Measurements from ENCODE around the gene ITGAX. TPM values are rescaled to one million over a fixed set of nuclear protein-coding genes. Genes with fewer than 3 reads are reported as not detected.

Gene ITGAX
- total and polyA plus RNA-seq, 2 experiments from 2014 or later: 0.50 to 0.60 TPM

DNA sequence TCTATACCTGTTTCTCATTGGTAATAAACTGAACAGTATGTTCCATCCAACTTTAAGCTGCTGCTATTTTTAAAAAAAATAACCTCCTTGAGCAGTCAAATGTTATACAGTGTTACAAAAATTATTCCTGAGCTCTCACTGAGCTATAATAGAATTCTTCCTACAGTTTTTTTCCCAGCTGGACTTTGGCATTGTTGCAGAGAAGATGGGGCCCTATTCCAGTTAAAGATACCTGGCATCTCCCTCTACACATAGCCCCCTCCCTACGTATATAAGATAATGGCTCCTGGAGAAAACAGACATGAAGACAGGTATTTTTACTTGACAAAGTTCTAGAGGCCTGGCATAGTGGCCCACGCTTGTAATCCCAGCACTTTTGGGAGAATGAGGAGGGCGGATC is 74.8 kb downstream of the ITGAX start:
- Histone ChIP-seq H3K4me2 (peak overlapping the region; percentile 49), H3K4me1 (ENCODE audit: insufficient read depth) (peaks cover 15% of the 10 kb centered on the region), H2AFZ (no peak overlapping the region), H3K9me2 (replicated peaks; ENCODE audit: insufficient read depth) (no peaks in the 10 kb centered on the region), H3K4me3 (no peak overlapping the region), H3K79me2 (no peaks in the 10 kb centered on the region), H3K27me3 (no peaks in the 10 kb centered on the region), H3K36me3 (replicated peaks; ENCODE audit: insufficient read depth, low read depth) (no peaks in the 10 kb centered on the region), H4K20me1 (ENCODE audit: insufficient read depth, poor library complexity, severe bottlenecking) (no peaks in the 10 kb centered on the region), H3K27ac (peak overlapping the region; percentile 60), H3K9me3 (ENCODE audit: low read depth) (no peaks in the 10 kb centered on the region)
- TF ChIP-seq EZH2phosphoT487 (IDR thresholded peaks at IDR 0.05; ENCODE audit: low read depth, severe bottlenecking, unreplicated experiment) (no peak), EZH2 (IDR thresholded peaks at IDR 0.05; ENCODE audit: borderline replicate concordance) (no peak), CTCF (IDR thresholded peaks at IDR 0.05; ENCODE audit: poor library complexity) (no peak)
- no peak for DNase-seq (ENCODE audit: low spot score)
- 74% methylated on average over 3 of the region's 3 CpGs for WGBS (ENCODE audit: low lambda C conversion rate, missing lambda C conversion rate)

DNA sequence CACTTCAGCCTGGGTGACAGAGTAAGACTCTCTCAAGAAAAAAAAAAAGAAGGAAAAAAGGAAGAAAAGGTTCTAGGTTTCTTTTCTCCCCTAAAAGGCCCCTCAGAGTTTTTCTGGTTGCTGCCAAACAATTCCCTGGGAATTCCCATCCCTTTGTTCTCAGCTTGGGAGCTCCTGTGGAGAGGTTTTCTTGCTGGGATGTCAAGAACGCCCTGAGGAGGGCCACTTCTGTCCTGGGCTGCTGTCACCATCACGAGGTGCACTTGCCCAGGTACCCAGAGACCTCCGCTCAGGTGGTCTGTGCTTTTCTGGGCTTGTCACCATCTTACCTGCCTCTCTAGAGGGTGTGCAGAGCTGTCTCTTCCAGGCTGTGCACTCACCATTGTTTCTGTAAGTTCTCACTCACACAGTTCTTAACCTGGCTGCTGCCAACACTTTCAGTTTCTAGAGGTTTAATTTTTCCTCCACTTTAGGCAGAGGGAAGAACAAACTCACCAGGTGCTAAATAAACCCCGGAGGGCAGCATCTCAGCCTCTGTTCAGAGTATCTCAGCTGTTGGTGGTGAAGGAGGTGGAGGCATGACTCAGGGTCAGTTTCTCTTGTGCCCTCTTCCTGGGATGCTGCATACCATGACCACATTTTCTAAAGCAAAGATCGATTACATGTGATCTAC is 75.5 kb downstream of the ITGAX start:
- peak overlapping the region; percentile 60 for H3K27ac ChIP-seq
- no peaks in the 10 kb centered on the region for H4K20me1 ChIP-seq (ENCODE audit: insufficient read depth, poor library complexity, severe bottlenecking)
- H3K27me3 ChIP-seq: no peaks in the 10 kb centered on the region
- WGBS (ENCODE audit: low lambda C conversion rate, missing lambda C conversion rate): 65% methylated on average over 5 of the region's 5 CpGs
- H3K36me3 ChIP-seq (replicated peaks; ENCODE audit: insufficient read depth, low read depth): no peaks in the 10 kb centered on the region
- H3K79me2 ChIP-seq: no peaks in the 10 kb centered on the region
- no peak overlapping the region for H3K4me2 ChIP-seq
- no peak overlapping the region for H3K4me3 ChIP-seq
- H3K4me1 ChIP-seq (ENCODE audit: insufficient read depth): peaks cover 15% of the 10 kb centered on the region
- no peaks in the 10 kb centered on the region for H3K9me2 ChIP-seq (replicated peaks; ENCODE audit: insufficient read depth)
- H3K9me3 ChIP-seq (ENCODE audit: low read depth): no peaks in the 10 kb centered on the region
- no peak for TF ChIP-seq CTCF (IDR thresholded peaks at IDR 0.05; ENCODE audit: poor library complexity)
- no peak for TF ChIP-seq EZH2phosphoT487 (IDR thresholded peaks at IDR 0.05; ENCODE audit: low read depth, severe bottlenecking, unreplicated experiment)
- TF ChIP-seq EZH2 (IDR thresholded peaks at IDR 0.05; ENCODE audit: borderline replicate concordance): no peak
- no peak overlapping the region for H2AFZ ChIP-seq
- no peak for DNase-seq (ENCODE audit: low spot score)

Other genes starting within 250 kb of the ITGAX start
- gene BCKDK, start 246.8 kb upstream of the ITGAX start, total RNA-seq: 27.3 and 30.9 TPM in 2 replicates
- gene BCKDK, start 246.8 kb upstream of the ITGAX start, polyA plus RNA-seq: 62.1 and 75.2 TPM in 2 replicates
- 44.2 and 53.4 TPM in 2 replicates for gene KAT8, start 237.5 kb upstream of the ITGAX start, total RNA-seq
- 33.9 and 34.8 TPM in 2 replicates for gene KAT8, start 237.5 kb upstream of the ITGAX start, polyA plus RNA-seq
- 155 and 192 TPM in 2 replicates for gene PRSS8, start 219.4 kb upstream of the ITGAX start, total RNA-seq
- 297 and 320 TPM in 2 replicates for gene PRSS8, start 219.4 kb upstream of the ITGAX start, polyA plus RNA-seq
- 0.63 and 2.9 TPM in 2 replicates for gene PRSS36, start 205.1 kb upstream of the ITGAX start, total RNA-seq
- 1.4 and 2.1 TPM in 2 replicates for gene PRSS36, start 205.1 kb upstream of the ITGAX start, polyA plus RNA-seq
- 39.7 and 47.4 TPM in 2 replicates for gene FUS, start 175.0 kb upstream of the ITGAX start, total RNA-seq
- 327 and 345 TPM in 2 replicates for gene FUS, start 175.0 kb upstream of the ITGAX start, polyA plus RNA-seq
- 9.4 and 15.1 TPM in 2 replicates for gene PYCARD, start 152.4 kb upstream of the ITGAX start, total RNA-seq
- gene PYCARD, start 152.4 kb upstream of the ITGAX start, polyA plus RNA-seq: 13.8 and 16.1 TPM in 2 replicates
- gene TRIM72, start 141.1 kb upstream of the ITGAX start, total RNA-seq: 0.04 TPM in 1 of 2 replicates, not detected in the other
- gene TRIM72, start 141.1 kb upstream of the ITGAX start, polyA plus RNA-seq: not detected in 2 replicates
- gene PYDC1, start 138.0 kb upstream of the ITGAX start, total RNA-seq: not detected in 2 replicates
- not detected in 2 replicates for gene PYDC1, start 138.0 kb upstream of the ITGAX start, polyA plus RNA-seq
- gene ITGAM, start 95.2 kb upstream of the ITGAX start, total RNA-seq: 0.32 and 2.5 TPM in 2 replicates
- gene ITGAM, start 95.2 kb upstream of the ITGAX start, polyA plus RNA-seq: not detected in 2 replicates
- not detected in 2 replicates for gene ITGAD, start 38.2 kb downstream of the ITGAX start, total RNA-seq
- gene ITGAD, start 38.2 kb downstream of the ITGAX start, polyA plus RNA-seq: not detected in 2 replicates
- not detected in 2 replicates for gene COX6A2, start 73.2 kb downstream of the ITGAX start, total RNA-seq
- gene COX6A2, start 73.2 kb downstream of the ITGAX start, polyA plus RNA-seq: 1.7 TPM in 1 of 2 replicates, not detected in the other
- 1.2 and 1.7 TPM in 2 replicates for gene ZNF843, start 87.6 kb downstream of the ITGAX start, total RNA-seq
- gene ZNF843, start 87.6 kb downstream of the ITGAX start, polyA plus RNA-seq: 0.54 and 0.64 TPM in 2 replicates
- 11.4 and 12.2 TPM in 2 replicates for gene ARMC5, start 104.3 kb downstream of the ITGAX start, total RNA-seq
- 19.4 and 19.6 TPM in 2 replicates for gene ARMC5, start 104.3 kb downstream of the ITGAX start, polyA plus RNA-seq
- gene TGFB1I1, start 117.0 kb downstream of the ITGAX start, total RNA-seq: 14.5 and 15.7 TPM in 2 replicates
- 34.8 and 35.4 TPM in 2 replicates for gene TGFB1I1, start 117.0 kb downstream of the ITGAX start, polyA plus RNA-seq
- gene SLC5A2, start 127.9 kb downstream of the ITGAX start, total RNA-seq: 2.3 and 2.5 TPM in 2 replicates
- 7.5 and 12.7 TPM in 2 replicates for gene SLC5A2, start 127.9 kb downstream of the ITGAX start, polyA plus RNA-seq
- gene RUSF1, start 153.2 kb downstream of the ITGAX start, total RNA-seq: 75.2 and 77.2 TPM in 2 replicates
- 56.6 and 68.0 TPM in 2 replicates for gene RUSF1, start 153.2 kb downstream of the ITGAX start, polyA plus RNA-seq
- not detected in 2 replicates for gene AHSP, start 172.7 kb downstream of the ITGAX start, total RNA-seq
- gene AHSP, start 172.7 kb downstream of the ITGAX start, polyA plus RNA-seq: not detected in 2 replicates